HG03565 (cell line): ENCODE data around the gene ETNPPL.

ENCODE experiments used
- ATAC-seq: cut with Tn5 transposase; IDR thresholded peaks from one replicate; pipeline ENCODE4 v1.9.1; 2021; ENCODE audit warnings: mild to moderate bottlenecking, moderate library complexity; ENCODE audit not compliant: unreplicated experiment

ETNPPL gene

DNA sequence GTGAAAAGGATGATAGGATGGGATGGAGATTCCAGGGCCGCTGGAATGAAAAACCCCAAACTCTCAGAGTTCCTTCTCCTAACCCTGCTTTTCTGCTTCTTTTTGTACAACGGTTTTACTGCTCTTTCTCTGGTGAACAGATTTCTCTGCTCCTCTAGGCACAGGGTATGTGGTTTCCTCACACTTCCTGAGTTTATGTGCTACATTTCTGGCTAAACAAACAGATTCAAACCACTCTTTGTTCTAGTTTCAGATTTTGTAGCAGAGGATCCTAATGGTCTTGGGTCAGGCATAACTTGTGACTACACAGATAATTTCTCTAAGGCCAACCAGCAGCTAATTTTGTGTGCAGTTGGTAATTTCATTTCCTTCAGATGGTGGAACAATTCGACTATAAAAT lies 59.9 kb downstream of the ETNPPL start:
- no peak for ATAC-seq

- no peak for ATAC-seq
Observed at GRCh38 chr4:108700081-108700757, 62.6 kb downstream of the ETNPPL start.

DNA sequence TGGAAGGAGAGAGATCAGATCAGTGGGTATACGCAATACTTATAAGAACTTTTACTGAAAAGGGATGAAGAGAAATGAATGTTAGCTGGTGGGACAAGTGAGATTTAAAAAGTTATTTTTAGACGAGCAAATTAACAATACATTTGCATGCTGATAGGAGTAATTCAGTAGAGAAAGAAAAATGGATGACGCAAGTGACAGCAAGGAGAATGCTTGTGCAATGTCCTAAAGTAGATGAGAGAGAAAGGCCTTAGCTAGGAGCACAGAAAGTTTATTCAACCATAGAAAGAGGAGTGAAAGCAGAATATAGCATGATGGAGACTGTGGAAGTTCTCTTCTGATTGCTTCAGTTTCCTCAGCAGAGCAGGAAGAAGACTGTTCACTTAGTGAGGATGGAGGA lies 66.7 kb downstream of the ETNPPL start:
- no peak for ATAC-seq

GRCh38 chr4:108695062-108695461 lies 67.8 kb downstream of the ETNPPL start:
- no peak for ATAC-seq

DNA sequence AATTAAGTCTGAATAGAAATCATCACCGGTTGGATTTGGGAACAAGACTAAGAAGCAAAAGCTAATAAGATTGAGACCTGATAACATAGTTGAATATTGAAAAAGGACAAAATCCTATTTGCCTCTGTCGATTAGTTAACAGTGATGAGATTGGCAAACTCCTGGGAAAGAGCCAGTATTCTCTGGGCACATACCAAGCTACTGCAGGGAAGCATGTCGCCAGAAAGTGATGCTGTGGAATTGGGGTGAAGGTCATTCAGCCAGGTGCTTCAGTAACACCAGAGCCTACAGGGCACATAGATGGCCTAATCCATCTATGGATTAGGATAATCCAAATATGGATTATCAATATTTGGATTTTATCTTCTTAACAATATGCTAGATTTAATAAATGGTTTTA lies 68.4 kb downstream of the ETNPPL start:
- no peak for ATAC-seq

- ATAC-seq = no peak
Observed at GRCh38 chr4:108693819-108694218, 69.0 kb downstream of the ETNPPL start.

GRCh38 chr4:108693211-108693610 lies 69.6 kb downstream of the ETNPPL start:
- no peak for ATAC-seq
